IMR-90 (cell line): ENCODE results near the gene TRMT2A. TPM values are rescaled to one million over a fixed set of nuclear protein-coding genes. Genes with fewer than 3 reads are reported as not detected.

Source experiments
- ATAC-seq: fragments of 200-7000 bp; cut with Tn5 transposase; 2 replicates; pipeline ENCODE4 v1.9.1; 2020; ENCODE audit warnings: low read depth, mild to moderate bottlenecking, moderate library complexity
- BruUV-seq: library from RNA; stranded (reverse); fragments of 400-500 nt; replicated peaks from 2 replicates; lab custom pipeline; 2021; lab: Mats Ljungman, UMichigan
- CTCF ChIA-PET: fragments of 300-600 bp; formaldehyde crosslinking; extraction: SDS; loops from one replicate; lab custom pipeline; 2021; ENCODE audit warnings: antibody characterized with exemption; lab: Yijun Ruan, JAX
- POLR2A ChIA-PET: fragments of 300-600 bp; sonication (Branson Sonifier 250); formaldehyde crosslinking; loops from one replicate; lab custom pipeline; 2022; ENCODE audit warnings: antibody characterized with exemption; ENCODE audit not compliant: unreplicated experiment; lab: Charles Lee
- DNase-seq: peaks from one replicate; pipeline ENCODE4 v3.0.0; 2013
- H2AFZ ChIP-seq: replicated peaks from 2 replicates; pipeline ENCODE3; 2013; ENCODE audit warnings: low read length, mild to moderate bottlenecking; ENCODE audit not compliant: poor library complexity
- H2AK5ac ChIP-seq: 2 replicates; pipeline ENCODE4 v1.6.1; 2013; ENCODE audit warnings: low read depth, low read length, inconsistent platforms
- H2AK9ac ChIP-seq: replicated peaks from 2 replicates; pipeline ENCODE3; 2013; ENCODE audit warnings: mild to moderate bottlenecking, low read depth, low read length, moderate library complexity; ENCODE audit not compliant: poor library complexity
- H2BK120ac ChIP-seq: 2 replicates; pipeline ENCODE4 v1.6.1; 2013; ENCODE audit warnings: low read depth, low read length, inconsistent platforms
- H2BK15ac ChIP-seq: 3 replicates; pipeline ENCODE4 v1.6.1; 2013; ENCODE audit warnings: low read depth, low read length, inconsistent platforms
- H2BK20ac ChIP-seq: 2 replicates; pipeline ENCODE4 v1.6.1; 2013; ENCODE audit warnings: low read depth, mild to moderate bottlenecking, inconsistent platforms, low read length, moderate library complexity
- H2BK5ac ChIP-seq: 2 replicates; pipeline ENCODE4 v1.6.1; 2013; ENCODE audit warnings: mild to moderate bottlenecking, low read depth, low read length, inconsistent platforms; ENCODE audit not compliant: poor library complexity, severe bottlenecking
- H3K14ac ChIP-seq: replicated peaks from 2 replicates; pipeline ENCODE4 v1.6.1; 2013; ENCODE audit warnings: low read depth, low read length, inconsistent platforms
- H3K18ac ChIP-seq: 2 replicates; pipeline ENCODE4 v1.6.1; 2013; ENCODE audit warnings: low read depth, low read length, control low read depth
- H3K23ac ChIP-seq: 2 replicates; pipeline ENCODE4 v1.6.1; 2013; ENCODE audit warnings: low read depth, low read length, inconsistent platforms
- H3K27ac ChIP-seq: 2 replicates; pipeline ENCODE4 v1.5.1; 2013; ENCODE audit warnings: mild to moderate bottlenecking, control low read depth, low read length; ENCODE audit not compliant: insufficient read depth
- H3K27me3 ChIP-seq: 2 replicates; pipeline ENCODE4 v1.6.1; 2013; ENCODE audit warnings: low read length; ENCODE audit not compliant: control insufficient read depth, insufficient read depth
- H3K36me3 ChIP-seq: 2 replicates; pipeline ENCODE4 v1.6.1; 2013; ENCODE audit warnings: low read length, mixed read lengths; ENCODE audit not compliant: control insufficient read depth, insufficient read depth
- H3K4ac ChIP-seq: 2 replicates; pipeline ENCODE4 v1.6.1; 2013; ENCODE audit warnings: low read depth, low read length, inconsistent platforms
- H3K4me1 ChIP-seq: 2 replicates; pipeline ENCODE4 v1.6.1; 2013; ENCODE audit warnings: low read length, mixed read lengths; ENCODE audit not compliant: control insufficient read depth, insufficient read depth
- H3K4me2 ChIP-seq: 2 replicates; pipeline ENCODE4 v1.6.1; 2013; ENCODE audit warnings: low read depth, mild to moderate bottlenecking, control low read depth, low read length, moderate library complexity
- H3K4me3 ChIP-seq: 2 replicates; pipeline ENCODE4 v1.5.1; 2013; ENCODE audit warnings: low read depth, mild to moderate bottlenecking, control low read depth, low read length, moderate library complexity; ENCODE audit not compliant: insufficient read depth
- H3K56ac ChIP-seq: 2 replicates; pipeline ENCODE4 v1.6.1; 2013; ENCODE audit warnings: low read length, inconsistent platforms; ENCODE audit not compliant: insufficient read depth; ENCODE audit errors: extremely low read depth
- H3K79me1 ChIP-seq, 2 experiments: 2 replicates each; pipeline ENCODE4 v1.6.1; 2013; ENCODE audit warnings: low read length in 2 of 2, inconsistent platforms in 1 of 2, low read depth in 1 of 2
- H3K9ac ChIP-seq: 2 replicates; pipeline ENCODE4 v1.6.1; 2013; ENCODE audit warnings: low read depth, low read length, control low read depth
- H3K9me1 ChIP-seq: 2 replicates; pipeline ENCODE4 v1.6.1; 2013; ENCODE audit warnings: low read length, inconsistent platforms; ENCODE audit not compliant: insufficient read depth
- H3K9me3 ChIP-seq: 2 replicates; pipeline ENCODE4 v1.6.1; 2013; ENCODE audit warnings: low read length; ENCODE audit not compliant: control insufficient read depth, insufficient read depth
- H4K20me1 ChIP-seq: 2 replicates; pipeline ENCODE4 v1.6.1; 2013; ENCODE audit warnings: low read length, inconsistent platforms; ENCODE audit not compliant: insufficient read depth
- H4K5ac ChIP-seq: 2 replicates; pipeline ENCODE4 v1.6.1; 2013; ENCODE audit warnings: mild to moderate bottlenecking, low read depth, low read length, control low read depth
- H4K8ac ChIP-seq, 2 experiments: 2 replicates each; pipeline ENCODE4 v1.6.1; 2013; ENCODE audit warnings: low read depth in 2 of 2, low read length in 2 of 2, control low read depth in 1 of 2, inconsistent platforms in 1 of 2
- H4K91ac ChIP-seq: 2 replicates; pipeline ENCODE4 v1.6.1; 2013; ENCODE audit warnings: low read depth, low read length, inconsistent platforms; ENCODE audit not compliant: insufficient read depth
- BHLHE40 ChIP-seq: fragments of 150-350 bp; IDR thresholded peaks from 2 replicates; pipeline ENCODE4 v1.6.1; 2016; ENCODE audit warnings: mild to moderate bottlenecking, low read depth, low read length
- CEBPB ChIP-seq: IDR thresholded peaks from 2 replicates; pipeline ENCODE4 v1.6.1; 2012; ENCODE audit warnings: low read depth, low read length, improper control_type of control experiment
- CHD1 ChIP-seq: IDR thresholded peaks from 2 replicates; pipeline ENCODE4 v1.6.1; 2012; ENCODE audit warnings: low read depth, low read length, improper control_type of control experiment
- FOS ChIP-seq: fragments of 150-350 bp; IDR thresholded peaks from 2 replicates; pipeline ENCODE4 v1.6.1; 2016; ENCODE audit warnings: low read depth, low read length
- MAFK ChIP-seq: IDR thresholded peaks from 2 replicates; pipeline ENCODE4 v1.6.1; 2012; ENCODE audit warnings: low read depth, low read length, improper control_type of control experiment
- MAZ ChIP-seq: IDR thresholded peaks from 2 replicates; pipeline ENCODE4 v1.6.1; 2012; ENCODE audit warnings: low read depth, mild to moderate bottlenecking, low read length, improper control_type of control experiment, moderate library complexity, borderline replicate concordance
- MXI1 ChIP-seq: IDR thresholded peaks from 2 replicates; pipeline ENCODE4 v1.6.1; 2012; ENCODE audit warnings: low read depth, mild to moderate bottlenecking, low read length, moderate library complexity, borderline replicate concordance
- NFE2L2 ChIP-seq: fragments of 150-350 bp; IDR thresholded peaks from 2 replicates; pipeline ENCODE4 v1.6.1; 2016; ENCODE audit warnings: low read depth, mild to moderate bottlenecking, low read length
- POLR2A ChIP-seq: IDR thresholded peaks from 2 replicates; pipeline ENCODE4 v1.6.1; 2012; ENCODE audit warnings: mild to moderate bottlenecking, low read depth, low read length
- RAD21 ChIP-seq: IDR thresholded peaks from 2 replicates; pipeline ENCODE4 v1.6.1; 2012; ENCODE audit warnings: low read length, improper control_type of control experiment
- RFX5 ChIP-seq: IDR thresholded peaks from 2 replicates; pipeline ENCODE4 v1.8.0; 2012; ENCODE audit warnings: low read depth, mild to moderate bottlenecking, low read length, moderate library complexity
- SMC3 ChIP-seq: fragments of 150-350 bp; IDR thresholded peaks from 2 replicates; pipeline ENCODE4 v1.6.1; 2016; ENCODE audit warnings: low read depth, mild to moderate bottlenecking, antibody characterized with exemption, low read length, moderate library complexity
- WGBS, 2 experiments: methylation state at CpG; one replicate each; pipeline versions ENCODE4 v1.1.5 to v1.1.7; 2013; ENCODE audit warnings: missing lambda C conversion rate in 2 of 2; ENCODE audit not compliant: insufficient read length in 1 of 2; ENCODE audit errors: extremely low coverage in 2 of 2; 5-methylcytosine and 5-hydroxymethylcytosine counted together
- dilution Hi-C: fragments of 300-500 bp; cut with HindIII; formaldehyde crosslinking; loops from one replicate; pipeline ENCODE4 v1.14.3; 2018; ENCODE audit warnings: low sequenced_read_pairs; ENCODE audit not compliant: unreplicated experiment
- in situ Hi-C: fragments of 300-500 bp; cut with MboI; formaldehyde crosslinking; loops from 3 replicates; pipeline ENCODE4 v1.14.3; 2019; ENCODE audit warnings: low sequenced_read_pairs, inconsistent platforms, mixed read lengths
- intact Hi-C: fragments of 100-400 bp; cut with micrococcal nuclease; formaldehyde crosslinking; loops from 2 replicates; pipeline ENCODE4 v1.10.0; 2022
- polyA plus RNA-seq, 3 experiments: library from polyadenylated mRNA; depleted of rRNA; stranded (reverse); fragments of >200 nt; gene quantifications; 2 replicates each; pipeline ENCODE4 v1.2.3, GENCODE V29; 2012; ENCODE audit warnings: low replicate concordance in 1 of 3
- total RNA-seq: library from RNA; depleted of rRNA; stranded (reverse); fragments of >200 nt; gene quantifications from 2 replicates; pipeline ENCODE4 v1.2.3, GENCODE V29; 2012
- TF ChIP-seq, protein P1 (sequence below): fragments of 150-350 bp; IDR thresholded peaks from 2 replicates; pipeline ENCODE4 v1.6.1; 2017; ENCODE audit warnings: mild to moderate bottlenecking, antibody characterized with exemption, low read length, low read depth
- TF ChIP-seq, protein P2 (sequence below): fragments of 150-350 bp; IDR thresholded peaks from 2 replicates; pipeline ENCODE4 v1.6.1; 2016; ENCODE audit warnings: low read depth, mild to moderate bottlenecking, low read length, moderate library complexity, borderline replicate concordance
- TF ChIP-seq, protein P3 (sequence below): conservative IDR thresholded peaks from 2 replicates; pipeline ENCODE4 v1.5.1; 2012; ENCODE audit warnings: mild to moderate bottlenecking, low read depth, low read length, improper control_type of control experiment

TRMT2A gene
- total and polyA plus RNA-seq, 2 of the 4 experiments (the other 2 are of a cell fraction): 22.0 to 39.1 TPM

DNA sequence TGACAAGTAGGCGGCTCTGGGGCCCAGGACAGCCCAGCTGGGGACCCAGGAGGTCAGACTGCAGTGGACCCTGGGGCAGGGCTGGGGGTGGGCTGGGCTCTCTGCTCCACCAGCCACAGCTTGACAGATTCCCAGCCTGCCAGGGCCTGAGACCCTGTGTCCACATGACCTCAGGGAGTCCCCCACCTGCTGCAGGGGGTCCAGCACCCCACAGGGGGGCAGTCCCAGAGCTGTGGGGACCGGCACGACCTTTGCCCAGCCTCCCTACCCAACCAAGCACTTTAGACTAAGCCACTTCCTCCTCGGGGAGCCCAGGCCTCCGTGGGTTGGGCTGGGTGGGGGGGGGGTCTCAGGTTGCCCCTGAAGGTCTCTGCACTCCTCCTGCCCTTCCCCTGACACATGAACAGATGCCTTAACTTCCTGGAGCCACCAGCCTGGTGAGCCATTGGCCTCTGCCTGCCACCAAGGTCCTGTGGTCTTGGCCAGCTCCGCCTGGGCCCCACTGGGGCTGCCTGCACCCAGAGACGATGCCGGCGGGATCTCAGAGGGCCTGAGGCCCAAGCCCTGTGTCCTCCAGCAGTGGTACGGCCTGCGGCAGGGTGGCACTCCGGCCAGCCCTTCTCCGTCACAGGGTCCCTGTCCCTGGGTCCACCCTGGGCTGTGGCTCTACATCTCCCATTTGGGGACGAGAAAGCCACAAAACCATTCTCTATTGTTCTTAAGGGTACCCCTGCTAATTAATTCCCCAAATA, 30.4 kb upstream of the TRMT2A start:
- peaks cover 13% of the 10 kb centered on the region; the same call in 1 of the 2 replicates for H3K36me3 ChIP-seq
- no peaks in the 10 kb centered on the region for H3K9me3 ChIP-seq
- DNase-seq (no peak), ATAC-seq (no peak)
- BruUV-seq: no TSS peak
- H4K8ac ChIP-seq: no peak overlapping the region
- H2AK5ac ChIP-seq: no peak overlapping the region
- intact Hi-C loops (no loop called here), in situ Hi-C loops (no loop called here), dilution Hi-C loops (no loop called here)
- H3K27me3 ChIP-seq: no peaks in the 10 kb centered on the region
- H3K4me1 ChIP-seq: peaks cover 5% of the 10 kb centered on the region
- POLR2A ChIA-PET: no interaction called here
- no peak overlapping the region for H2BK5ac ChIP-seq
- H3K4ac ChIP-seq: no peak overlapping the region
- H3K4me3 ChIP-seq: no peak overlapping the region
- H3K9me1 ChIP-seq: peaks cover 2% of the 10 kb centered on the region; the same call in 1 of the 2 replicates
- CTCF ChIA-PET: no interaction called here
- H2BK120ac ChIP-seq: no peak overlapping the region
- no peak overlapping the region for H3K4me2 ChIP-seq
- H3K56ac ChIP-seq: no peak overlapping the region
- no peak overlapping the region for H3K27ac ChIP-seq
- no peak overlapping the region for H3K14ac ChIP-seq
- no peak overlapping the region for H4K91ac ChIP-seq
- H4K5ac ChIP-seq: no peak overlapping the region
- H3K18ac ChIP-seq: no peak overlapping the region
- H2BK15ac ChIP-seq: no peak overlapping the region
- no peak overlapping the region for H3K23ac ChIP-seq
- H3K79me1 ChIP-seq: peaks cover 0 to 12% of the 10 kb centered on the region in 2 experiments; a peak in 2 of 4 replicates
- no peak overlapping the region for H2BK20ac ChIP-seq
- no peak overlapping the region for H2AFZ ChIP-seq
- no peak overlapping the region for H2AK9ac ChIP-seq
- 81% methylated on average over 5 of the region's 14 CpGs; no CpG with 5 or more reads in 1 of the 2 experiments for WGBS, 2 experiments
- H3K9ac ChIP-seq: no peak overlapping the region
- H4K20me1 ChIP-seq: peaks cover 4% of the 10 kb centered on the region; the same call in 1 of the 2 replicates
- TF ChIP-seq MAFK (no peak), MAZ (no peak), NFE2L2 (no peak), POLR2A (no peak), CEBPB (no peak), FOS (no peak), CHD1 (no peak), RAD21 (no peak), SMC3 (no peak), MXI1 (no peak), BHLHE40 (no peak), RFX5 (no peak)
- TF ChIP-seq, protein P1, sequence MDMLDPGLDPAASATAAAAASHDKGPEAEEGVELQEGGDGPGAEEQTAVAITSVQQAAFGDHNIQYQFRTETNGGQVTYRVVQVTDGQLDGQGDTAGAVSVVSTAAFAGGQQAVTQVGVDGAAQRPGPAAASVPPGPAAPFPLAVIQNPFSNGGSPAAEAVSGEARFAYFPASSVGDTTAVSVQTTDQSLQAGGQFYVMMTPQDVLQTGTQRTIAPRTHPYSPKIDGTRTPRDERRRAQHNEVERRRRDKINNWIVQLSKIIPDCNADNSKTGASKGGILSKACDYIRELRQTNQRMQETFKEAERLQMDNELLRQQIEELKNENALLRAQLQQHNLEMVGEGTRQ: no peak
- TF ChIP-seq, protein P2, sequence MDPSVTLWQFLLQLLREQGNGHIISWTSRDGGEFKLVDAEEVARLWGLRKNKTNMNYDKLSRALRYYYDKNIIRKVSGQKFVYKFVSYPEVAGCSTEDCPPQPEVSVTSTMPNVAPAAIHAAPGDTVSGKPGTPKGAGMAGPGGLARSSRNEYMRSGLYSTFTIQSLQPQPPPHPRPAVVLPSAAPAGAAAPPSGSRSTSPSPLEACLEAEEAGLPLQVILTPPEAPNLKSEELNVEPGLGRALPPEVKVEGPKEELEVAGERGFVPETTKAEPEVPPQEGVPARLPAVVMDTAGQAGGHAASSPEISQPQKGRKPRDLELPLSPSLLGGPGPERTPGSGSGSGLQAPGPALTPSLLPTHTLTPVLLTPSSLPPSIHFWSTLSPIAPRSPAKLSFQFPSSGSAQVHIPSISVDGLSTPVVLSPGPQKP: no peak
- TF ChIP-seq, protein P3, sequence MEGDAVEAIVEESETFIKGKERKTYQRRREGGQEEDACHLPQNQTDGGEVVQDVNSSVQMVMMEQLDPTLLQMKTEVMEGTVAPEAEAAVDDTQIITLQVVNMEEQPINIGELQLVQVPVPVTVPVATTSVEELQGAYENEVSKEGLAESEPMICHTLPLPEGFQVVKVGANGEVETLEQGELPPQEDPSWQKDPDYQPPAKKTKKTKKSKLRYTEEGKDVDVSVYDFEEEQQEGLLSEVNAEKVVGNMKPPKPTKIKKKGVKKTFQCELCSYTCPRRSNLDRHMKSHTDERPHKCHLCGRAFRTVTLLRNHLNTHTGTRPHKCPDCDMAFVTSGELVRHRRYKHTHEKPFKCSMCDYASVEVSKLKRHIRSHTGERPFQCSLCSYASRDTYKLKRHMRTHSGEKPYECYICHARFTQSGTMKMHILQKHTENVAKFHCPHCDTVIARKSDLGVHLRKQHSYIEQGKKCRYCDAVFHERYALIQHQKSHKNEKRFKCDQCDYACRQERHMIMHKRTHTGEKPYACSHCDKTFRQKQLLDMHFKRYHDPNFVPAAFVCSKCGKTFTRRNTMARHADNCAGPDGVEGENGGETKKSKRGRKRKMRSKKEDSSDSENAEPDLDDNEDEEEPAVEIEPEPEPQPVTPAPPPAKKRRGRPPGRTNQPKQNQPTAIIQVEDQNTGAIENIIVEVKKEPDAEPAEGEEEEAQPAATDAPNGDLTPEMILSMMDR: no peak
